Right lobe of liver (tissue), 4 donors: ENCODE measurements around the gene PTK7.

Experiments
- POLR2A ChIP-seq: fragments of 450-650 bp; IDR thresholded peaks from one replicate; pipeline ENCODE4 v1.6.1; 2017; ENCODE audit warnings: antibody characterized with exemption, mild to moderate bottlenecking
- TF ChIP-seq, protein P1 (sequence below), 4 donors: fragments of 200-600 bp in 3 of 4; fragments of 450-650 bp in 1 of 4; IDR thresholded peaks; one replicate each; pipeline versions ENCODE4 v1.5.1 to v1.8.0; 2016 to 2022; ENCODE audit warnings: antibody characterized with exemption in 4 of 4, mild to moderate bottlenecking in 2 of 4
- donor health status: DM: no; HTN: no; CAD: no.
- donor health status: DM: no; HTN: no; CAD: no.
- donor health status: DM: no; HTN: yes; CAD: no.

DNA sequence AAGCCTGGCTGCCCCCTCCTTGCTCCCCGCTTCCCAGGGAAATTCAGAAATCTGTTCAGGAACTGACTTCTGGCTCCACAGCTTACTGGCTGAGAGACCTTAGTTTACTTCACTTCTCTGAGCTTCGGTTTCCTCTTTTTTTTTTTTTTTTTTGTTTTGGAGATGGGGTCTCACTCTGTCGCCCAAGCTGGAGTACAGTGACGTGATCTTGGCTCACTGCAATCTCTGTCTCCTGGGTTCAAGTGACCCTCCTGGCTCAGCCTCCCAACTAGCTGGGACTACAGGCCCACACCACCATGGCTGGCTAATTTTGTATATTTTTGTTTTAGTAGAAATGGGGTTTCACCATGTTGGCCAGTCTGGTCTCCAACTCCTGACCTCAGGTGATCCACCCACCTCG, 14.9 kb downstream of the PTK7 start:
- no peak for TF ChIP-seq POLR2A
- TF ChIP-seq, protein P1, sequence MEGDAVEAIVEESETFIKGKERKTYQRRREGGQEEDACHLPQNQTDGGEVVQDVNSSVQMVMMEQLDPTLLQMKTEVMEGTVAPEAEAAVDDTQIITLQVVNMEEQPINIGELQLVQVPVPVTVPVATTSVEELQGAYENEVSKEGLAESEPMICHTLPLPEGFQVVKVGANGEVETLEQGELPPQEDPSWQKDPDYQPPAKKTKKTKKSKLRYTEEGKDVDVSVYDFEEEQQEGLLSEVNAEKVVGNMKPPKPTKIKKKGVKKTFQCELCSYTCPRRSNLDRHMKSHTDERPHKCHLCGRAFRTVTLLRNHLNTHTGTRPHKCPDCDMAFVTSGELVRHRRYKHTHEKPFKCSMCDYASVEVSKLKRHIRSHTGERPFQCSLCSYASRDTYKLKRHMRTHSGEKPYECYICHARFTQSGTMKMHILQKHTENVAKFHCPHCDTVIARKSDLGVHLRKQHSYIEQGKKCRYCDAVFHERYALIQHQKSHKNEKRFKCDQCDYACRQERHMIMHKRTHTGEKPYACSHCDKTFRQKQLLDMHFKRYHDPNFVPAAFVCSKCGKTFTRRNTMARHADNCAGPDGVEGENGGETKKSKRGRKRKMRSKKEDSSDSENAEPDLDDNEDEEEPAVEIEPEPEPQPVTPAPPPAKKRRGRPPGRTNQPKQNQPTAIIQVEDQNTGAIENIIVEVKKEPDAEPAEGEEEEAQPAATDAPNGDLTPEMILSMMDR (IDR thresholded peaks at IDR 0.05) = no peak
